GM12801 (cell line): ENCODE results near the gene SRP9.

Experiments
- TF ChIP-seq, protein P1 (sequence below): IDR thresholded peaks from one replicate; pipeline ENCODE4 v1.5.1; 2011; ENCODE audit warnings: control low read depth; ENCODE audit not compliant: insufficient read length; ENCODE audit errors: extremely low read depth

SRP9 gene

DNA sequence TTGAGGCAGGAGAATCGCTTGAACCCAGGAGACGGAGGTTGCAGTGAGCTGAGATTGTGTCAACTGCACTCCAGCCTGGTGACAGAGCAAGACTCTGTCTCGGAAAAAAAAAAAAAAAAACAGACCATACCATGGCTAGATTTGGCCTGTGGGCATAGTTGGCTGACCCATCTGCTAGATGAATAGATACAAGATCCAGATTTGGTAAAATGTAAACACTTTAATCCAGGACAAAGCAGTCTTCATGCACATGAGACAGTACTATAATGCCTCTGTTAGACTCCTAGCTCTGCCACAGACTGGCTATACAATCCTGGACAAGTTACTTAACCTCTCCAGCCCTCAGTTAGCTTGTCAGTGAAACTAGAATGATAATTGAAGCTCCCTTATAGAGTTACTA is 27.9 kb upstream of the SRP9 start:
- TF ChIP-seq, protein P1, sequence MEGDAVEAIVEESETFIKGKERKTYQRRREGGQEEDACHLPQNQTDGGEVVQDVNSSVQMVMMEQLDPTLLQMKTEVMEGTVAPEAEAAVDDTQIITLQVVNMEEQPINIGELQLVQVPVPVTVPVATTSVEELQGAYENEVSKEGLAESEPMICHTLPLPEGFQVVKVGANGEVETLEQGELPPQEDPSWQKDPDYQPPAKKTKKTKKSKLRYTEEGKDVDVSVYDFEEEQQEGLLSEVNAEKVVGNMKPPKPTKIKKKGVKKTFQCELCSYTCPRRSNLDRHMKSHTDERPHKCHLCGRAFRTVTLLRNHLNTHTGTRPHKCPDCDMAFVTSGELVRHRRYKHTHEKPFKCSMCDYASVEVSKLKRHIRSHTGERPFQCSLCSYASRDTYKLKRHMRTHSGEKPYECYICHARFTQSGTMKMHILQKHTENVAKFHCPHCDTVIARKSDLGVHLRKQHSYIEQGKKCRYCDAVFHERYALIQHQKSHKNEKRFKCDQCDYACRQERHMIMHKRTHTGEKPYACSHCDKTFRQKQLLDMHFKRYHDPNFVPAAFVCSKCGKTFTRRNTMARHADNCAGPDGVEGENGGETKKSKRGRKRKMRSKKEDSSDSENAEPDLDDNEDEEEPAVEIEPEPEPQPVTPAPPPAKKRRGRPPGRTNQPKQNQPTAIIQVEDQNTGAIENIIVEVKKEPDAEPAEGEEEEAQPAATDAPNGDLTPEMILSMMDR: no peak

DNA sequence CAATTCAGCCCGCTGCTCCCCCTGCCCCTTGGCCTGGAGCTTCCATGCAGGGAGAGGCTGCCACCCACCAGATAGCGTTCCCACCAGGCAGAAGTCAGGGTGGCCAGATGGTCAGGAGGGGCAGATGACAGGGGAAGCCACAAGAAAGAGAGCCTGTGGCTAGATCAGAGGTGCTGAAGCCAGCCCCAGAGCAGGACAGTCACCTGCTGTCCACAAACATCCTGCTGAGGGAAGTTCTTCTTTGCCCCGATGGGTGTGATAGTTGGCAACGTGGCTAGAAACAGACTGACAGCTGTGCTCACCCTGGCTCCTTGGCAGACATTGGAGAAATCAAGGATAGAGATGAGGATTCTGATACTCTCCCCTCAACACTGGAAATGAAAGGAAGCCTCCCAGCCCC is 27.2 kb upstream of the SRP9 start:
- TF ChIP-seq, protein P1: no peak

DNA sequence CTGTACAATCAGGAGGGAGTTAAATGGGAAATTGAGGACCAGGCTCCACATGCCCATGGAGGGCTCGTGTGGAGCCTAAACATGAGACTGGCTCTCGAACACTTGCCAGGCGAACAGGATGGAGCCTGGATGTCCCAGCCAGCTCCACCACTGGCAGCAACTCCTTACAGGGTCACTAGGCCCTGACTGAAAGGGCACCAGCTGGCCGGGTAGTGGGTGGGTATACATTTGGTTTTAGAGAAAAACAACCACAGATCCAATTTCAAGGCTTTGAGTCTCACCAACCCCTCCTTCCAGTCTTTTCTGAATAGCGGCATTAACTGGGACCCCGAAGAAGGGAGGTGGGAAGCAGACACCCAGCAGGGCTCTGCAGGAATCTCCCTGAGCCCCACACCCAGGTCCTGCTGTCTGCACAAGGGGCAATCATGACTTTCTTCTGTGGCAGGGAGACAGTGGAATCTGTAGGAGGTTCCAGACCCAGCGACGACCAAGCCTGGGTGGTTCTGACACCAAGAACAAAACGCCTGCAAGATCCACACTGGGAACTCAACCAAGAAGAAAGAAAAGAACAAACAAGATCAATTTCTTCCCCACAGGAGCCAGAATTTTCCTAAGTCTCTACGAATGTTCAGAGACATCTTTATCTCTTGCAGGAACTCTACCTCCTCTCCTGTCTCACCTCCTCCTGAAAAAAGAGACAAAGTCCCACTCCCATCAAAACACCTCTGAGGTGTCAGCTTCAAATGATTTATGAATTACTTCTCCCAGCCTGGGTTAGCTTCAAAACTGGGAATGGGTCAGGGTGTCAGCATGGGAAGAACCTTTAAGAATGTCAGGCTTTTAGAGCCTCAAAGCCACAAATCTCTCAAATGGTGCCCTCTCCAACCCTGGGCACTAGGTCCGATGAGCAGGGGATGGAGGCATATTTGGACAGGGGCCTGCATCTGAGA is 26.5 kb upstream of the SRP9 start:
- TF ChIP-seq, protein P1: no peak

DNA sequence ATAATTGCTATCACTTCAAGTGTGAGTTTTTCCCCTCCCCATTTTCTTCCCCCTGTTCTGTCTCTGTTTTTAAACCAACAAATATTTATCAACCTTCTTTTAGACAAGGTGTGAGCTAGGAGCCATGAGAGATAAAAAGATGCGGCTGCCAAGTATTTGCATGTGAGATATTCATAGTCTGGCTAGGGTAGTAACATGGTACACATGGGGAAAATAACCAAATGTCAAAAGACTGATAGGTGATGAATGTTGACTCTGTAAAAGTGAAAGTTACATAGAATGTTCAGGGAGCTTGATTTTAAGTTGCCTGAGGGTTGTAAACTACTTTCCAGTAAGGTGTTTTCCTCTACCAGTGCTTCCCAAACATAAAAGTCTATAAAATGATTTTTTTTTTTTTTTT is 25.4 kb upstream of the SRP9 start:
- TF ChIP-seq, protein P1: no peak

DNA sequence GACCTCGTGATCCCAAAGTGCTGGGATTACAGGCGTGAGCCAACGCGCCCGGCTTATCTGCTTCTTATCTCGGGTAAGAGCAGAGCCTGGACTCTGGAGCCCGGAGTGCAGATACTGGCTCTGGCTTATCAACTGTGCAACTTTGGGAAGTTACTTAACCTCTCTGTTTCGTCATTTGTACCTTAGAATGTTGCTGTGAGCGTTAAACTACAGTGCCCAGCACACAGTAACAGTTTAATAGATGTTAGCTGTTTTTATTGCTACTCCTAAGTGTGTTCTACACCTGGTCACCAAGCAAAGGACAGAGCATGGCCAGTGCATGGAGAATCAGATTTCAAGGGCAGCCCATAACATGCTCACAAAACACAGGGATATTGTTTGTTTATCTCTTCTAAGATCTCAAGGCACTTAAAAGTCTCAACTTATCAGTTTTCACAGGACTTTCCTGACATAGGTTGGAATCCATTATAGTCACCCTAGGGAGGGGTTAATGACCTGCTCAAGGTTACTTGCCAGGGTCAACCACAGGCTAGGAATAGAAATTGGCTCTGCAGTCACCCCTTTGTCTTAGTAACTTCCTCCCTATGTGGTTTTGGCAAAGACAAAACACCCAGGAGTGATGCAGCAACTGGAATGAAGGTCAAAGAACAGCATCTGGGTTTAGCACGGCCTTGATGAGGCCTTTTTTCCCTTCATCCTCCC is 22.5 kb upstream of the SRP9 start:
- TF ChIP-seq, protein P1: no peak

DNA sequence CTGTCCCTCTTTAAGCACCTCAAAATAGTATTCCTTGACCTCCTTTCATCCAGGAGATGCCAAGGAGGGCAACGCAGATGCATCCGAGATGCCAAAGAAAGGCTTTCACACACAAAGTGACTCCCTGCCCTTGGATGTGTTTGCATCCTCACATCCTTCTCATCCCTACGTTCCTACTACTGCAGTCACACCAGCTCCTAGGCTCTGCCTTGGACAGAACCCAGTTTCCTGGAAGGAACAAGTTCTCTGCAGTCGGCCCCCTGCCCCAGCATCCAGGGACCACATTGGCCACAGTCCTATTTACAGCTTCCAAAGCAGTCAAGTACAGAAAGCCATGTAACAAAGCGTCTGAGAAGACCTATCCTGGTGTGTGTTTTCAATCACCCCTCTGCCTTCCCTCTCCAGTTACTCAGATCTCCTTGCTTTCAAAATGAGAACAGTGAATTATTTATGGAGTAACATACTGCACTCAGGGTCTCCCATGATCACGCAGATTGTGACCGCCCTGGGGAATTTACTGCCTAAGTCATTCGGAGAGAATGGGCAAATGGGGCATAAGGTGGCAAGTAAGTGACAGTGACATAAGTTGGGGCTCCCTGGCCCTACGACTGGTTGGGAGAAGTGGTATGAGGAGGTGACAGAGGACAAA is 21.8 kb upstream of the SRP9 start:
- TF ChIP-seq, protein P1: no peak
